GM21723 (cell line): ENCODE measurements around the gene HSPG2.

ENCODE experiments used
- ATAC-seq: cut with Tn5 transposase; IDR thresholded peaks from one replicate; pipeline ENCODE4 v1.9.1; 2021; ENCODE audit warnings: mild to moderate bottlenecking, moderate library complexity; ENCODE audit not compliant: unreplicated experiment

HSPG2 gene

GRCh38 chr1:21774835-21775549, 162.1 kb downstream of the HSPG2 start:
- no peak for ATAC-seq

DNA sequence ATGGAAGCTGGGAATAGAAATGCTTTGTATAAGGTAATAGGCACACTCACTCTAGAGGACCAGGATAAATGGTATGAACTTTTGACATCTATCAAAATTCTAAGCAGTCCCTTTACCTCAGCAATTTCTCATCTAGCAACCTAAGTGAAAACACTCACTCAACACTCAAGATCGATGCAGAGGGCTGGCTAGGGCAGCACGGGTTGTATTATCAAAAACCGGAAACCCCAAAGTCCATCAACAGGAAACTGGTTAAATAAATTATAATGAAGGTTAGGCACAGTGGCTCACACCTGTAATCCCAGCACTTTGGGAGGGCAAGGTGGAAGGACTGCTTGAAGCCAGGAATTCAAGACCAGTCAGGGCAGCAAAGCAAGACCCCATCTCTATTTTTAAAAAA, 163.5 kb downstream of the HSPG2 start:
- no peak for ATAC-seq
